Activated CD4-positive, alpha-beta memory T cell treated with anti-CD3 and anti-CD28 coated beads for 36 hours (primary cell): ENCODE results near the gene TPM4. TPM values are rescaled to one million over a fixed set of nuclear protein-coding genes. Genes with fewer than 3 reads are reported as not detected.
"Not testable (repeated sequence)": the region's sequence is repeated elsewhere in the genome, so short reads cannot be mapped to it uniquely, and the experiment has no call there.

Source experiments
- CTCF ChIA-PET: fragments of 350-600 bp; sonication (Branson Sonifier 250); formaldehyde crosslinking; loops from one replicate; lab custom pipeline; 2021; ENCODE audit warnings: antibody characterized with exemption, inconsistent platforms; lab: Charles Lee
- POLR2A ChIA-PET: fragments of 350-600 bp; sonication (Branson Sonifier 250); formaldehyde crosslinking; loops from one replicate; lab custom pipeline; 2021; ENCODE audit warnings: antibody characterized with exemption; lab: Charles Lee
- DNase-seq: peaks from one replicate; pipeline ENCODE4 v3.0.0-alpha.2; 2020
- H3K27ac Mint-ChIP-seq: one replicate; pipeline ENCODE4 v1.8.0; 2021; ENCODE audit warnings: mixed read lengths
- H3K27me3 Mint-ChIP-seq: one replicate; pipeline ENCODE4 v1.8.0; 2021; ENCODE audit warnings: mixed read lengths
- H3K36me3 Mint-ChIP-seq: one replicate; pipeline ENCODE4 v1.8.0; 2021; ENCODE audit warnings: mixed read lengths
- H3K4me1 Mint-ChIP-seq: one replicate; pipeline ENCODE4 v1.8.0; 2021; ENCODE audit warnings: low read depth, mixed read lengths
- H3K4me3 Mint-ChIP-seq: one replicate; pipeline ENCODE4 v1.8.0; 2021; ENCODE audit warnings: mild to moderate bottlenecking, mixed read lengths
- H3K9me3 Mint-ChIP-seq: one replicate; pipeline ENCODE4 v1.8.0; 2021; ENCODE audit warnings: mixed read lengths
- intact Hi-C: fragments of 100-400 bp; cut with micrococcal nuclease; formaldehyde crosslinking; loops from one replicate; pipeline ENCODE4 v1.15.1; 2023
- total RNA-seq, 2 experiments: library from RNA; stranded (reverse); gene quantifications; one replicate each; pipeline ENCODE4 v1.2.3, GENCODE V29; 2021

TPM4 gene
- total RNA-seq, 2 experiments from 2014 or later, result 497 to 515 TPM

- DNase-seq, H3K27me3 Mint-ChIP-seq, H3K27ac Mint-ChIP-seq, H3K9me3 Mint-ChIP-seq, intact Hi-C loops, H3K4me3 Mint-ChIP-seq: not testable (repeated sequence)
- ChIA-PET POLR2A (interaction anchor here (1.0 to 1.9 kb wide), 3 partner anchors 8 to 12 kb away, joined by 3 to 5 read pairs (median 3); no protein-coding TSS in a partner anchor), CTCF (interaction anchor here (1.1 to 1.7 kb wide), 5 partner anchors 10 to 86 kb away, joined by 3 to 7 read pairs (median 6); partner anchors contain the start of gene FAM32A)
- H3K36me3 Mint-ChIP-seq, result peaks cover 58% of the 10 kb centered on the region
- peaks cover 19% of the 10 kb centered on the region for H3K4me1 Mint-ChIP-seq
Measured at GRCh38 chr19:16099314-16099965, 23.1 kb downstream of the TPM4 start.

GRCh38 chr19:16100524-16100923 is 24.2 kb downstream of the TPM4 start:
- POLR2A ChIA-PET, result interaction anchor here (1.9 kb wide), 1 partner anchor 9 kb away, joined by 5 read pairs; no protein-coding TSS in a partner anchor
- intact Hi-C loops, result no loop called here
- no peak for DNase-seq
- Mint-ChIP-seq H3K36me3 (peaks cover 50% of the 10 kb centered on the region), H3K4me1 (peaks cover 8% of the 10 kb centered on the region), H3K27me3 (no peaks in the 10 kb centered on the region), H3K4me3 (no peak overlapping the region), H3K27ac (no peak overlapping the region), H3K9me3 (no peaks in the 10 kb centered on the region)
- CTCF ChIA-PET, result interaction anchor here (1.1 to 1.7 kb wide), 2 partner anchors 10 to 14 kb away, joined by 3 to 7 read pairs; no protein-coding TSS in a partner anchor

GRCh38 chr19:16104722-16105121 is 28.4 kb downstream of the TPM4 start:
- Mint-ChIP-seq H3K4me3 (no peak overlapping the region), H3K36me3 (peaks cover 22% of the 10 kb centered on the region), H3K4me1 (peaks cover 2% of the 10 kb centered on the region), H3K27me3 (no peaks in the 10 kb centered on the region), H3K27ac (peak overlapping the region; percentile 35), H3K9me3 (no peaks in the 10 kb centered on the region)
- ChIA-PET POLR2A (interaction anchor here (1.5 kb wide), 1 partner anchor 18 kb away, joined by 4 read pairs; no protein-coding TSS in a partner anchor), CTCF (no interaction called here)
- intact Hi-C loops, result no loop called here
- no peak for DNase-seq

DNA sequence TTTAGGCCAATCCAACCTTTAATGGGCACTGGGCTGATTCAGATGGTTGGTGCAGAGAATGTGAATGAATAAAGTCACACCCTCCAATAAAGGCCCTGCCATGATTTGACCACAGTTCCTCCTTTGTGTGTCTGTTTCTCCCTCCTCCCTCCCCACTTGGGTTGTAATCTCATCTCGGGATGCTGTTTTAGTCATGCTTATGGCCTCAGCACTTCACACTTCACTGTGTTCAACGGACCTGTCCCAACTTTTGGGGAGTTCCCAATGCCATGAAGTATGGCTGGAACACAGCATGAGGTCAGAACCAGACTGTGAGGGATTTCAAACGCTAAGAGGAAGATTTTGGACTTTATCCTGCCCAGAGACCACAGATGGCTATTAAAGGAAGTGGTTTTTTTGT is 29.8 kb downstream of the TPM4 start:
- POLR2A ChIA-PET, result no interaction called here
- CTCF ChIA-PET, result interaction anchor here (2.2 kb wide), 1 partner anchor 43 kb away, joined by 10 read pairs; no protein-coding TSS in a partner anchor
- Mint-ChIP-seq H3K36me3 (peaks cover 19% of the 10 kb centered on the region), H3K27ac (peak overlapping the region; percentile 76), H3K27me3 (no peaks in the 10 kb centered on the region), H3K4me1 (peaks cover 5% of the 10 kb centered on the region), H3K4me3 (no peak overlapping the region), H3K9me3 (no peaks in the 10 kb centered on the region)
- intact Hi-C loops, result no loop called here
- DNase-seq, result no peak

DNA sequence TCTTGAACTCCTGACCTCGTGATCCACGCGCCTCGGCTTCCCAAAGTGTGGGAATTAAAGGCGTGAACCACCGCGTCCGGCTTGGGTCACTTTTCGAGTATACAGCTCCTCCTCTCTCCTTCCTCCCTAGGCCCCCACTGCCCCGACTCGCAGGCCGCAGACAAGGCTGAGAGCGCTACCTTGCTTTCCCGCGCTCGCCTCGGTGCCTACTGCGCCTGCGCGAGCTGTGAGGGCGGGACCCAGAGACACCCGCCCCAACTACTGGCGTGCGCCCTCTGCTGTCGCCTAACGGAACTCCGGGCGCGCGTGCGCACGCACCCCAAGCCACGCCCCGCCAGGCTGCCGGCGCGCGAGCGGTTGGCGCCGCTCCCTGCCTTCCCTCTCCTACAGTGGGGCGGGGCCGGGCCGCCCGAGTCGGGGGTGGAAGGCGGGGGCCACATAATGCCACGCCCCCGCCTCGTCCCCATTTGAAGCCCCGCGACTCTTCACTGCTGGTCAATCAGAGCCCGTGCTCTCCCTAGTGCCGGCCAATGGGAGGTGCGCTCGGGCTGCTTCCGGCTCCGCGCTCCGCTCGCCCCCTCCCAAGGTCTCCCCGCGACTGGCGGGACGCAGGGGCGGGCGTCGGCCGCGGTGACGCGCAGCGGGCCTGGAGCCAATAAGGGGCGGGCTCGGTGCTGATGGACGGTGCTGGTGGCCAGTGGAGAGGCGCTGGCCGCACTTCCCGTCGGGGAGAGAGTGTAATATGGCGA is 35.0 kb downstream of the TPM4 start, which contains the start of gene RAB8A:
RAB8A (plus strand) TSS at position 730 of the 749 bp plus-strand sequence; CDS start at position 743, 13 bp downstream.
- Mint-ChIP-seq H3K36me3 (peaks cover 26% of the 10 kb centered on the region), H3K9me3 (no peaks in the 10 kb centered on the region), H3K4me1 (peaks cover 40% of the 10 kb centered on the region), H3K27ac (peak within 1 kb of the TSS; percentile 97), H3K27me3 (no peaks in the 10 kb centered on the region), H3K4me3 (peak within 1 kb of the TSS; percentile 98)
- peak; percentile 99 for DNase-seq
- intact Hi-C loops, result loop anchor here (1.0 to 10.0 kb wide), 5 partner anchors 8 to 473 kb away; partner anchors contain the start of gene FAM32A
- ChIA-PET POLR2A (interaction anchor here (0.8 to 2.1 kb wide), 10 partner anchors 12 to 70 kb away, joined by 3 to 15 read pairs (median 4); partner anchors contain the start of gene TPM4), CTCF (interaction anchor here (0.5 to 3.5 kb wide), 22 partner anchors 10 to 645 kb away, joined by 3 to 21 read pairs (median 4); partner anchors contain the start of genes FAM32A and TPM4)

- Mint-ChIP-seq H3K4me3 (peak overlapping the region; percentile 98), H3K36me3 (peaks cover 26% of the 10 kb centered on the region), H3K27me3 (no peaks in the 10 kb centered on the region), H3K9me3 (no peaks in the 10 kb centered on the region), H3K27ac (peak overlapping the region; percentile 97), H3K4me1 (peaks cover 48% of the 10 kb centered on the region)
- no peak for DNase-seq
- ChIA-PET CTCF (interaction anchor here (1.0 to 3.5 kb wide), 10 partner anchors 17 to 74 kb away, joined by 3 to 21 read pairs (median 6); partner anchors contain the start of genes FAM32A and TPM4), POLR2A (interaction anchor here (0.9 to 2.1 kb wide), 7 partner anchors 28 to 42 kb away, joined by 3 to 15 read pairs (median 4); partner anchors contain the start of gene TPM4)
- intact Hi-C loops, result loop anchor here (1.0 to 10.0 kb wide), 5 partner anchors 7 to 472 kb away; partner anchors contain the start of gene FAM32A
Measured at GRCh38 chr19:16111909-16112752, 35.8 kb downstream of the TPM4 start.

GRCh38 chr19:16112778-16113177 is 36.5 kb downstream of the TPM4 start:
- peak overlapping the region; percentile 97 for H3K27ac Mint-ChIP-seq
- POLR2A ChIA-PET, result interaction anchor here (0.9 to 1.1 kb wide), 2 partner anchors 35 to 42 kb away, joined by 3 read pairs; no protein-coding TSS in a partner anchor
- intact Hi-C loops, result loop anchor here (10.0 kb wide), 1 partner anchor 222 kb away; no protein-coding TSS in a partner anchor

GRCh38 chr19:16113727-16114126 is 37.4 kb downstream of the TPM4 start:
- Mint-ChIP-seq H3K4me3 (peak overlapping the region; percentile 60), H3K4me1 (peaks cover 64% of the 10 kb centered on the region), H3K27ac (peak overlapping the region; percentile 71), H3K9me3 (no peaks in the 10 kb centered on the region), H3K27me3 (no peaks in the 10 kb centered on the region), H3K36me3 (peaks cover 34% of the 10 kb centered on the region)
- CTCF ChIA-PET, result interaction anchor here (1.4 to 3.5 kb wide), 2 partner anchors 19 to 43 kb away, joined by 5 to 19 read pairs; no protein-coding TSS in a partner anchor
- DNase-seq, result peak; percentile 31
- intact Hi-C loops, result loop anchor here (10.0 kb wide), 1 partner anchor 221 kb away; no protein-coding TSS in a partner anchor
- POLR2A ChIA-PET, result no interaction called here

More at GRCh38 chr19:16112778-16113177, 36.5 kb downstream of the TPM4 start:
- no peak for DNase-seq
- no peaks in the 10 kb centered on the region for H3K9me3 Mint-ChIP-seq
- H3K36me3 Mint-ChIP-seq, result peaks cover 33% of the 10 kb centered on the region
- peaks cover 54% of the 10 kb centered on the region for H3K4me1 Mint-ChIP-seq
- CTCF ChIA-PET, result interaction anchor here (1.0 to 3.5 kb wide), 4 partner anchors 18 to 73 kb away, joined by 4 to 19 read pairs (median 5); partner anchors contain the start of gene FAM32A
- H3K4me3 Mint-ChIP-seq, result peak overlapping the region; percentile 98
- H3K27me3 Mint-ChIP-seq, result no peaks in the 10 kb centered on the region

DNA sequence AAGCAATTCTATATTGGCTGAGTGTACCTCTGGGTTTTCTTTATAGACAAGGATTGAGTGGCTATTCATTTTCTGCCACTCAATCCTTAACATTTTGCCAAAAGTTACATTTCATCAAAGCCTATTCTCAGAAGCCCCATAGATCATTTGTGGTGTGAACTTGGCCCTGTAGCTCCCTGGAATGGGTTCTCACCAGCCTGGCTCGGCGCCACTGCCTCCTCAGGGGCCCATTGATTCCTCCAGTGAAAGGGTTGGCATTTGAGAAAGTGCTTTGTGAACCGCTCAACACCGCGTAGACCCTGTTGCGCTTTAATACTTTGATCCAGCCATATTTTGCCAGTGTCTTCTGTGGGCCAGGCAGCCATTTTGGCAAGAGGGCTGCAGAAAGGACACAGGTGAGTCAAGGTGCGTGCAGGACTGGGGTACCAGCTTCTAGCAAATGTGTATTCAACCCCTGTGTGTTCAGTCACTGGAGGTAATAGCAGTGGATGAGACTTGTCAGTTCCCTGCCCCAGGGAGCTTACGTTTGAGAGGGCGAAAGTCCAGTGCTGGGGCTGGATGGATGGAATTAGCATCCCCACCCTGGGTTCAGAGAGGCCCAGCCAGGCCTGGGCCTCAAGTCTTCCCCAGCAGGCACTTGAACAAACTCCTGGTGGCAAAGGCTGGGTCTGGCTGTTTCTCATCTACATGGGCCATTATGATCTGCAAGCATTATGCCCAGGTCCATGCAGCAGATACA is 39.2 kb downstream of the TPM4 start:
- H3K9me3 Mint-ChIP-seq, result no peaks in the 10 kb centered on the region
- H3K4me1 Mint-ChIP-seq, result peaks cover 79% of the 10 kb centered on the region
- no peak overlapping the region for H3K4me3 Mint-ChIP-seq
- intact Hi-C loops, result loop anchor here (5.0 to 10.0 kb wide), 2 partner anchors 47 to 219 kb away; no protein-coding TSS in a partner anchor
- no peaks in the 10 kb centered on the region for H3K27me3 Mint-ChIP-seq
- CTCF ChIA-PET, result interaction anchor here (1.8 kb wide), 1 partner anchor 74 kb away, joined by 5 read pairs; no protein-coding TSS in a partner anchor
- POLR2A ChIA-PET, result interaction anchor here (0.8 to 1.0 kb wide), 3 partner anchors 13 to 36 kb away, joined by 3 to 5 read pairs (median 3); no protein-coding TSS in a partner anchor
- H3K36me3 Mint-ChIP-seq, result peaks cover 48% of the 10 kb centered on the region
- peak overlapping the region; percentile 70 for H3K27ac Mint-ChIP-seq
- no peak for DNase-seq

- peaks cover 50% of the 10 kb centered on the region for H3K36me3 Mint-ChIP-seq
- DNase-seq, result no peak
- H3K27me3 Mint-ChIP-seq, result no peaks in the 10 kb centered on the region
- H3K4me3 Mint-ChIP-seq, result no peak overlapping the region
- peak overlapping the region; percentile 60 for H3K27ac Mint-ChIP-seq
- intact Hi-C loops, result loop anchor here (5.0 to 10.0 kb wide), 2 partner anchors 46 to 219 kb away; no protein-coding TSS in a partner anchor
- ChIA-PET POLR2A (interaction anchor here (0.8 to 1.0 kb wide), 2 partner anchors 30 to 40 kb away, joined by 3 read pairs; partner anchors contain the start of gene TPM4), CTCF (interaction anchor here (1.8 kb wide), 1 partner anchor 74 kb away, joined by 5 read pairs; no protein-coding TSS in a partner anchor)
- H3K9me3 Mint-ChIP-seq, result no peaks in the 10 kb centered on the region
- H3K4me1 Mint-ChIP-seq, result peaks cover 83% of the 10 kb centered on the region
Measured at GRCh38 chr19:16116067-16116466, 39.8 kb downstream of the TPM4 start.
